HepG2 (cell line): Measurements from ENCODE around the gene TMC4. TPM values are rescaled to one million over a fixed set of nuclear protein-coding genes. Genes with fewer than 3 reads are reported as not detected.

Experiments used
- ATAC-seq: fragments of 200-7000 bp; cut with Tn5 transposase; 3 replicates; pipeline ENCODE4 v1.9.1; 2020; ENCODE audit warnings: mild to moderate bottlenecking, moderate library complexity
- BruUV-seq: library from RNA; stranded (reverse); fragments of 400-500 nt; replicated peaks from 2 replicates; lab custom pipeline; 2021; lab: Mats Ljungman, UMichigan
- CTCF ChIA-PET: fragments of 300-600 bp; formaldehyde crosslinking; extraction: SDS; loops from one replicate; lab custom pipeline; 2021; ENCODE audit warnings: low total read pairs, inconsistent platforms, low intra/inter-chr PET ratio; lab: Yijun Ruan, JAX
- POLR2A ChIA-PET: fragments of 350-600 bp; sonication (Branson Sonifier 250); formaldehyde crosslinking; loops from one replicate; lab custom pipeline; 2020; ENCODE audit warnings: antibody characterized with exemption, inconsistent platforms; lab: Yijun Ruan, JAX
- DNase-seq: peaks from one replicate; pipeline ENCODE4 v3.0.0-alpha.2; 2015; ENCODE audit warnings: low spot score
- FAIRE-seq: peaks from 3 replicates; lab custom pipeline; 2011; peaks lifted over from hg19 to GRCh38; lab: Jason Lieb, UNC
- H2AFZ ChIP-seq: one replicate; pipeline ENCODE4 v1.6.1; 2011; ENCODE audit warnings: low read length, inconsistent platforms
- H3K27ac ChIP-seq: fragments of 300-600 bp; 3 replicates; pipeline ENCODE4 v1.8.0; 2011; ENCODE audit warnings: mixed run types, mild to moderate bottlenecking, mixed read lengths, low read length, inconsistent platforms; ENCODE audit not compliant: insufficient read depth; ENCODE audit errors: extremely low read length
- H3K27me3 ChIP-seq, 2 experiments: fragments of 200-600 bp in 1 of 2; 2 replicates in 1 of 2; 3 replicates in 1 of 2; pipeline versions ENCODE4 v1.6.0 to v1.8.0; 2011; ENCODE audit warnings: low read length in 2 of 2, mild to moderate bottlenecking in 2 of 2, moderate library complexity in 2 of 2, inconsistent platforms in 1 of 2; ENCODE audit not compliant: insufficient read depth in 2 of 2, control insufficient read depth in 1 of 2
- H3K36me3 ChIP-seq, 2 experiments: fragments of 200-600 bp in 1 of 2; replicated peaks in 1 of 2; 2 replicates in 1 of 2; 3 replicates in 1 of 2; pipeline versions ENCODE4 v1.5.1 to v1.8.0; 2011; ENCODE audit warnings: low read length in 2 of 2, inconsistent platforms in 1 of 2; ENCODE audit not compliant: insufficient read depth in 2 of 2, control insufficient read depth in 1 of 2
- H3K4me1 ChIP-seq: 2 replicates; pipeline ENCODE4 v1.5.1; 2012; ENCODE audit warnings: low read length, inconsistent platforms; ENCODE audit not compliant: insufficient read depth
- H3K4me2 ChIP-seq: 2 replicates; pipeline ENCODE4 v1.6.0; 2011; ENCODE audit warnings: low read depth, low read length, inconsistent platforms
- H3K4me3 ChIP-seq, 3 experiments: fragments of 200-600 bp in 1 of 3; sonication (generic), shearing (Covaris generic) in 1 of 3; replicated peaks in 1 of 3; 2 replicates each; pipeline ENCODE4 v1.5.1; 2011 to 2016; ENCODE audit warnings: low read length in 3 of 3, inconsistent platforms in 2 of 3, low read depth in 2 of 3, mild to moderate bottlenecking in 2 of 3, control low read depth in 1 of 3, mixed read lengths in 1 of 3; ENCODE audit not compliant: insufficient read depth in 1 of 3
- H3K79me2 ChIP-seq: one replicate; pipeline ENCODE4 v1.6.1; 2011; ENCODE audit warnings: low read length, inconsistent platforms; ENCODE audit not compliant: insufficient read depth
- H3K9ac ChIP-seq: 2 replicates; pipeline ENCODE4 v1.6.0; 2011; ENCODE audit warnings: mild to moderate bottlenecking, low read depth, low read length, inconsistent platforms; ENCODE audit not compliant: insufficient read depth
- H3K9me3 ChIP-seq: 2 replicates; pipeline ENCODE4 v1.5.1; 2012; ENCODE audit warnings: mild to moderate bottlenecking, low read length
- H4K20me1 ChIP-seq: 2 replicates; pipeline ENCODE4 v1.6.0; 2011; ENCODE audit warnings: inconsistent platforms, mild to moderate bottlenecking, low read length, moderate library complexity; ENCODE audit not compliant: insufficient read depth
- CEBPG ChIP-seq: IDR thresholded peaks from 2 replicates; pipeline ENCODE4 v1.6.1; 2016
- HMGXB3 ChIP-seq: sonication (generic); formaldehyde crosslinking; IDR thresholded peaks from 2 replicates; pipeline ENCODE4 v1.4.0; 2020; ENCODE audit warnings: missing genetic modification reagents, borderline replicate concordance
- MATR3 ChIP-seq: sonication (generic); formaldehyde crosslinking; IDR thresholded peaks from 2 replicates; pipeline ENCODE4 v1.4.0; 2020; ENCODE audit warnings: missing genetic modification reagents
- NAIF1 ChIP-seq: sonication (generic); formaldehyde crosslinking; IDR thresholded peaks from 2 replicates; pipeline ENCODE4 v1.5.0; 2020; ENCODE audit warnings: mild to moderate bottlenecking, missing genetic modification reagents, borderline replicate concordance
- PATZ1 ChIP-seq: sonication (generic); formaldehyde crosslinking; IDR thresholded peaks from 2 replicates; pipeline ENCODE4 v1.4.0; 2020; ENCODE audit warnings: missing genetic modification reagents
- SMAD9 ChIP-seq: sonication (generic); formaldehyde crosslinking; IDR thresholded peaks from 2 replicates; pipeline ENCODE4 v1.5.1; 2020; ENCODE audit warnings: mild to moderate bottlenecking, missing genetic modification reagents
- ZGPAT ChIP-seq: IDR thresholded peaks from 2 replicates; pipeline ENCODE4 v1.6.1; 2016; ENCODE audit warnings: mild to moderate bottlenecking
- ZNF121 ChIP-seq: sonication (generic); formaldehyde crosslinking; IDR thresholded peaks from 2 replicates; pipeline ENCODE4 v1.5.0; 2020; ENCODE audit warnings: mild to moderate bottlenecking, missing genetic modification reagents
- ZNF326 ChIP-seq: sonication (generic); formaldehyde crosslinking; IDR thresholded peaks from 2 replicates; pipeline ENCODE4 v1.4.0; 2020; ENCODE audit warnings: missing genetic modification reagents, borderline replicate concordance
- ZNF605 ChIP-seq: sonication (generic); formaldehyde crosslinking; IDR thresholded peaks from 2 replicates; pipeline ENCODE4 v1.8.0; 2022; ENCODE audit warnings: mild to moderate bottlenecking, missing genetic modification reagents
- WGBS: methylation state at CpG from one replicate; pipeline ENCODE4 v1.1.6; 2017; ENCODE audit warnings: low lambda C conversion rate; 5-methylcytosine and 5-hydroxymethylcytosine counted together
- in situ Hi-C: cut with HindIII; loops from 2 replicates; pipeline ENCODE4 v1.10.0; 2017; ENCODE audit warnings: low pct_unique_long_range_greater_than_20kb; ENCODE audit not compliant: extremely low pct_ligation_motif_present
- intact Hi-C: fragments of 100-400 bp; cut with micrococcal nuclease; formaldehyde crosslinking; loops from one replicate; pipeline ENCODE4 v1.10.0; 2022; ENCODE audit not compliant: unreplicated experiment
- polyA plus RNA-seq, 8 experiments: library from polyadenylated mRNA; depleted of rRNA in 3 of 8; stranded (reverse) in 7 of 8; unstranded in 1 of 8; fragments of >200 nt; fragmentation: Illumina TruSeq in 4 of 8; extraction: Trizol in 4 of 8; gene quantifications; 2 replicates each; pipeline versions ENCODE4 v1.2.1 to v1.2.3, GENCODE V29; 2011 to 2016; ENCODE audit warnings: low read depth in 4 of 8, missing spikeins in 1 of 8, mixed read lengths in 1 of 8; ENCODE audit not compliant: insufficient read depth in 1 of 8
- total RNA-seq, 5 experiments: library from RNA; depleted of rRNA; stranded (reverse); fragments of >200 nt; fragmentation: Illumina TruSeq; extraction: Trizol; gene quantifications; 2 replicates each; pipeline ENCODE4 v1.2.3, GENCODE V29; 2016; ENCODE audit warnings: low read depth in 1 of 5

TMC4 gene
- total and polyA plus RNA-seq, 2 of the 13 experiments (the other 11 are each of a cell fraction or from before 2014, with no cell fraction given), result 0.13 to 0.24 TPM

GRCh38 chr19:54203151-54203611, 30.2 kb upstream of the TMC4 start (continued):
- TF ChIP-seq PATZ1 (CRISPR knock-in tag), result 0 out of 2 replicates have a peak, but pooled peaks have one; percentile 1
- TF ChIP-seq ZNF326, result no peak
- peak; percentile 15; the same call in 1 of the 2 replicates for TF ChIP-seq HMGXB3

- TF ChIP-seq ZNF605 (CRISPR knock-in tag) (0 out of 2 replicates have a peak, but pooled peaks have one; percentile 44), SMAD9 (CRISPR knock-in tag) (no peak), CEBPG (CRISPR knock-in tag) (0 out of 2 replicates have a peak, but pooled peaks have one; percentile 11), ZGPAT (0 out of 2 replicates have a peak, but pooled peaks have one; percentile 14), NAIF1 (CRISPR knock-in tag) (no peak), MATR3 (CRISPR knock-in tag) (no peak), ZNF121 (CRISPR knock-in tag) (peak; percentile 70)
- TF ChIP-seq, all 625 proteins: peak for 4
- ChIA-PET CTCF (no interaction called here), POLR2A (interaction anchor here (1.4 to 8.7 kb wide), 2 partner anchors 9 to 11 kb away, joined by 5 to 306 read pairs; partner anchors contain the start of genes MBOAT7 and TSEN34)
- in situ Hi-C loops (no loop called here), intact Hi-C loops (loop anchor here (5.0 kb wide), 1 partner anchor 65 kb away; the partner anchor contains the start of gene CNOT3)
- H3K27me3 ChIP-seq, result no peaks in the 10 kb centered on the region; a peak in 1 of 5 replicates
- H3K4me3 ChIP-seq, result peak overlapping the region; percentile 61 to 83 (median 72)
- H2AFZ ChIP-seq, result no peak overlapping the region
- H3K4me1 ChIP-seq, result peaks cover 63% of the 10 kb centered on the region
- peak overlapping the region; percentile 87 for H3K4me2 ChIP-seq
- no TSS peak for BruUV-seq
- H3K79me2 ChIP-seq, result peaks cover 54% of the 10 kb centered on the region
- peak overlapping the region; percentile 91 for H3K27ac ChIP-seq
- H3K36me3 ChIP-seq, result peaks cover 17 to 60% of the 10 kb centered on the region in 2 experiments
- 47% methylated on average over 13 of the region's 13 CpGs for WGBS
- ATAC-seq, result no peak
- peak overlapping the region; percentile 96 for H3K9ac ChIP-seq
- no peak for FAIRE-seq
- H3K9me3 ChIP-seq, result no peaks in the 10 kb centered on the region
- no peak for DNase-seq
- H4K20me1 ChIP-seq, result peaks cover 63% of the 10 kb centered on the region
Observed at GRCh38 chr19:54201980-54202379, 29.0 kb upstream of the TMC4 start.
